HS-27A (cell line): ENCODE results near the gene SHISAL2A.

Source experiments
- DNase-seq: peaks from one replicate; pipeline ENCODE4 v3.0.0-alpha.2; 2012; ENCODE audit warnings: low read depth, missing footprints

Gene SHISAL2A

GRCh38 chr1:52632732-52633290, at the start of gene SHISAL2A:
TSS of gene SHISAL2A (plus strand) at chr1:52633168. CDS start at chr1:52633494, 326 bp downstream.
- no peak for DNase-seq

- DNase-seq: no peak
Observed at GRCh38 chr1:52585474-52585873, 47.5 kb upstream of the SHISAL2A start.

- DNase-seq: no peak
Observed at GRCh38 chr1:52588027-52588426, 44.9 kb upstream of the SHISAL2A start.

DNA sequence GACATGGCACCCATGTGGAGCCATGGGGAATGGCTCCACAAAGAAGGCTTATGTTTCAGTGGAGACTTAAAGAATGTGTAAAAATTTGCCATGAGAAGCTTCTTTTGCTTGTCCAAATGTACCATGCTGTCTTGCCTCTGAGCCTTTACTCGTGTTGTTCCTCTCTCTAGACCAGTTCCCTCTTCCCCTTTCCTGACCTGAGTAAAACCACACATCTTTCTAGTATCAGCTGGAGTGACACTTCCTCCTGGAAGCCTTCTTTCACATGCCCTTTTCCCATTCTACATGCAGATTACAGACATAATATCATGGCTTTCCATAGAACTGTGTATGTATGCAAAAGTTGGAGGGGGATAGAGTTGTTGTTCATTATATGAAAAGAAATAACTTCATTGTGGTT, 44.4 kb upstream of the SHISAL2A start:
- DNase-seq: no peak

- DNase-seq: no peak
Observed at GRCh38 chr1:52590266-52590665, 42.7 kb upstream of the SHISAL2A start.

- DNase-seq: no peak
Observed at GRCh38 chr1:52592637-52593323, 40.2 kb upstream of the SHISAL2A start.

GRCh38 chr1:52593495-52593894, 39.5 kb upstream of the SHISAL2A start:
- no peak for DNase-seq

DNA sequence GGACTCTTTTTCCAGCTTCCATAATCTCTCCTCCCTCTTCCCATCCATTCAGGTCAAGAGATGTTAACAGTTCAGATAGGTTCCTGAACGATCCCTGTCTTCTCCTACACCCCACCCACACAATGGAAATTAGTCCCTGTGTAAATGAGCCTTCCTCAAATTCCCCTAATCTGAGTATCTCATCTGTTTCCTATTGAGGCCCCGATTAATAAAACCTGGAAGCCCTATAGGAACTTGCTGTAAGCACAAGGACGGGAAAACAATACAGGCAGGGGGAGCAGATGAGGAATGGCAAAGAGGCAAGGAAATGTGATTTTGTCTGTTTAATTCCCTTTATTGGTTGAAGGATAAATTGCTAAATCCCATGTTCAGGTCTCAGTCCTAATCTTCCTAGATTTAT, 37.9 kb upstream of the SHISAL2A start:
- DNase-seq: no peak

DNA sequence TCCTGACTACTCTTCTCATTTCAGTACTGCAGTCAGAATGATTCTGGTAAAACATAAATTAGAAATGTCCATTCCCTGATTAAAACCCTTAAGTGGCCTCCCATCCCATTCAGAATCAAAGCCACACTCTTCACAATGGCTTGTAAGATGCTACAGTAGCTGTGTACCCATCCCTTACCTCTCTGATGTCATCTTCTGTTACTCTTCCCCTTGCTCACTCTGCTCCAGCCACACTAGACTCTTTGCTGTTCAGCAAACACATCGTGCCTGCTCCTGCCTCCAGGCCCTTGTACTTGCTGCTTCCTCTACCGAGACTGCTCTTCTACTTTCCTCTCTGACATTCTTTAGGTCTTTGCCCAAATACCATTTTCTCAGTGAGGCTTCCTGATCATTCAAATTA, 35.1 kb upstream of the SHISAL2A start:
- no peak for DNase-seq

- DNase-seq: no peak
Observed at GRCh38 chr1:52598729-52599128, 34.2 kb upstream of the SHISAL2A start.

GRCh38 chr1:52599236-52599635, 33.7 kb upstream of the SHISAL2A start:
- no peak for DNase-seq

- DNase-seq: no peak
Observed at GRCh38 chr1:52600533-52601179, 32.3 kb upstream of the SHISAL2A start.

DNA sequence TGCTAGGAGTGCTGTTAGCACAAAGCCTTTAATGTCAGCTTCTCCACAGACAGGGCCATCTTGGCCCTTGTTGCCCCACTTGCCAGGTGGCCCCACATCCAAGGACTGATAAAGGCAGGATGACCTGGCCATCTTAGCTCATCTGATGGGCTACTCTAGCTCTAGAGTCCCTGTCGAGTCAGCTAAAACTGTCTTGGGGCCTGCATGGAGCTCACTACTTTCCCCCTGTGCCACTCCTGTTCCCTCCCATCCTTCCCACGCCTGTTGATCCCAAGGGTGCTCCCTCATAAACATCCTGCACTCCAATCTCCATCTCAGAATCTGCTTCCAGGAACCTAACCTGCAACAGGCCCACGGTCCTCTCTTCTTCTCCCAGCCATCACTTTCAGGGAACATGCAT, 31.4 kb upstream of the SHISAL2A start:
- no peak for DNase-seq

GRCh38 chr1:52601991-52602855, 30.7 kb upstream of the SHISAL2A start, which contains the start of gene GPX7:
TSS of gene GPX7 (plus strand) at chr1:52602371. CDS start at chr1:52602410, 39 bp downstream.
- DNase-seq: no peak

- no peak for DNase-seq
Observed at GRCh38 chr1:52602856-52603600, 29.9 kb upstream of the SHISAL2A start.

- DNase-seq: no peak
Observed at GRCh38 chr1:52603630-52604029, 29.3 kb upstream of the SHISAL2A start.

DNA sequence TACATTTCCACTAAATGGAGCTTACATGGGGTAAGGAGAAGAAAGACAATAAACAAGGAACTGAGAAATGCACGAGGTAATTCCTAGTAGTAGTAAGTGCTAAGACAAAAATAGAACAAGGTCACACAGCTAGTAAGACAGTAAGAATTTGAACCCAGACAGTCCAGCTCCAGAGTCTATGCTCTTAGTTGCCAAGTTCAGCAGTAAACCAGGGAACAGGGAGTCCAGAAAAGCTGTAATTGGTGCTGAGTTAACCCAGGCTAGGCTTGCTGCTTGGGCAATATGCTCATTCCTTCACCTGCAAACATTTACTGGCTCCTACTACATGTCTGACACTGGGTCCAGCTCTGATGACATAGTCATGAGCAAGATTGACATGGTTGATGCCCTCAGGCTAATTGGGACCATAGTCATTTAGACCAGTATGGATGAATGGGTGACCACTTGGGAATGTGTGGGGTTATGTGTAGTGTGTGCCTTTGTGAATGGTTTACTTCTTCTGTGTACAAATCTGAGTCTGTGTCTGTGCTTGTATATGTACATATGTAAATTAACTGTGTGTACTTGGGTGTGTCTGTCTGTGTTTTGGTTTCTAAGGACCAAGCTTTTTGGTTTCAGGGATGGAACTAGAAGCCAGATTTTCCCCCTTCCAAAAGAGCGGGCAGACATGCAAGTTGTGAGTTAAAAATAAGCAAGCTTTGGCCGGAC, 28.8 kb upstream of the SHISAL2A start:
- no peak for DNase-seq

- no peak for DNase-seq
Observed at GRCh38 chr1:52613636-52614373, 19.2 kb upstream of the SHISAL2A start.

GRCh38 chr1:52614671-52615070, 18.3 kb upstream of the SHISAL2A start:
- no peak for DNase-seq

- DNase-seq: no peak
Observed at GRCh38 chr1:52615489-52616042, 17.4 kb upstream of the SHISAL2A start.
